ENCODE results near the gene NPTXR. TPM values are rescaled to one million over a fixed set of nuclear protein-coding genes. Genes with fewer than 3 reads are reported as not detected.
A peak's percentile ranks its signal among the peaks of the same experiment; 100 is the strongest.

Gene NPTXR
- total and polyA plus RNA-seq, 2 donors (not counting 1 experiment from before 2014, with no cell fraction given) = 1.0 to 2.0 TPM

DNA sequence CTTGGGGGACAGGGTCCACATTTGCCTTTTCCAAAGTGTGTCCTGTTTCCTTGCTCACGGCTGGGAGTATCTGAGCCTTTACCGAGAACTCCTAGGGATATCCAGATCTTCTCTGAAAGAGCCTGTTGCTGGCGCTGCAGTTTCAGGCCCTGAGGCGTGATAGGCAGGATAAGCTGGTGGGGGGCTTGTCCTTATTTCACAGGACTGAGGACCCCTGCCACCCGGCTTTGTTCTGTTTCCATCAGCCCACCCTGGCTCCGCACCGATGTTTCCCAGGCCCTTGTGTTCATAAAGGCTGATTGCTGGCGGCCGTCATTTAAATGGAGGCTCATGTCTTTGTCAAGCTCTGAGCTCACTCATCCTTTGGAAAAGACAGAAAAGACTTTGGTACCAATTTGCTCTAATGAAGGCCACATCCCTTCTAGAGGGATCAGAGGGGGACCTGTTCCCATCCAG lies 9.4 kb upstream of the NPTXR start:
- no peak for DNase-seq (ENCODE audit: low read depth in 2 of 2)
- Histone ChIP-seq H3K4me2 (ENCODE audit: extremely low read depth, insufficient read depth, low read length) (no peak overlapping the region), H3K27ac (ENCODE audit: insufficient read depth, low read length) (no peak overlapping the region), H2AFZ (ENCODE audit: low read length) (no peak overlapping the region), H4K20me1 (ENCODE audit: control insufficient read depth, extremely low read depth, insufficient read depth, low read length) (no peaks in the 10 kb centered on the region), H3K27me3 (ENCODE audit: control insufficient read depth, insufficient read depth, low read length) (peaks cover 4% of the 10 kb centered on the region), H3K36me3 (ENCODE audit: control insufficient read depth, insufficient read depth, low read length) (no peaks in the 10 kb centered on the region), H3K9me3 (ENCODE audit: control insufficient read depth, insufficient read depth, low read depth, low read length) (no peaks in the 10 kb centered on the region), H3K9ac (ENCODE audit: insufficient read depth, low read length) (no peak overlapping the region), H3K79me2 (ENCODE audit: control insufficient read depth, insufficient read depth, low read length) (no peaks in the 10 kb centered on the region), H3K4me1 (ENCODE audit: control insufficient read depth, extremely low read depth, insufficient read depth, low read length) (peaks cover 2% of the 10 kb centered on the region), H3K4me3 (replicated peaks in 1 of 4; ENCODE audit: control extremely low read depth in 1 of 4, insufficient read depth in 1 of 4, low read depth in 3 of 4, low read length in 4 of 4) (no peak overlapping the region)
- no peak for TF ChIP-seq EZH2 (IDR thresholded peaks at IDR 0.05; ENCODE audit: low read length, missing control alignments)
- TF ChIP-seq, protein P1, sequence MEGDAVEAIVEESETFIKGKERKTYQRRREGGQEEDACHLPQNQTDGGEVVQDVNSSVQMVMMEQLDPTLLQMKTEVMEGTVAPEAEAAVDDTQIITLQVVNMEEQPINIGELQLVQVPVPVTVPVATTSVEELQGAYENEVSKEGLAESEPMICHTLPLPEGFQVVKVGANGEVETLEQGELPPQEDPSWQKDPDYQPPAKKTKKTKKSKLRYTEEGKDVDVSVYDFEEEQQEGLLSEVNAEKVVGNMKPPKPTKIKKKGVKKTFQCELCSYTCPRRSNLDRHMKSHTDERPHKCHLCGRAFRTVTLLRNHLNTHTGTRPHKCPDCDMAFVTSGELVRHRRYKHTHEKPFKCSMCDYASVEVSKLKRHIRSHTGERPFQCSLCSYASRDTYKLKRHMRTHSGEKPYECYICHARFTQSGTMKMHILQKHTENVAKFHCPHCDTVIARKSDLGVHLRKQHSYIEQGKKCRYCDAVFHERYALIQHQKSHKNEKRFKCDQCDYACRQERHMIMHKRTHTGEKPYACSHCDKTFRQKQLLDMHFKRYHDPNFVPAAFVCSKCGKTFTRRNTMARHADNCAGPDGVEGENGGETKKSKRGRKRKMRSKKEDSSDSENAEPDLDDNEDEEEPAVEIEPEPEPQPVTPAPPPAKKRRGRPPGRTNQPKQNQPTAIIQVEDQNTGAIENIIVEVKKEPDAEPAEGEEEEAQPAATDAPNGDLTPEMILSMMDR (conservative IDR thresholded peaks at IDR 0.05 in 1 of 2, IDR thresholded peaks at IDR 0.05 in 1 of 2; ENCODE audit: low read depth in 1 of 2, low read length in 2 of 2) = no peak

DNA sequence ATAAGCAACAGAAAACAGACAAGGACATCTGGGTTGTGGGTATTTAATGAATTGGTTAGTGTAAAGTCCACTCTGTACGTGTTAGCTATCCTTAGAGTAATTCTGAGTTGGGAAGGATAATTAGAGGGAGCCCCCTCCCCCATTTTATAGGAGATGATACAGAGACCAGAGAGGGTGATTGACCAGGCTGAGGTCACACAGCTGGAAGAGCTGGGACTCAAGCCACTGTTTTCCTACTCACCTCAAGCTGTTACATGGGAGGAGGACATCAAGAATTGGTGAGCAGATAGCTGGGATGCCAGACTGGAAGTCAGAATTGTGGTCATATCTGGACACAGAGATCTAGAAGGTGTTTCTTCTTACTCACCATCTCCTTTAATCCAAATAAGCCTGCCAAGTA lies 8.7 kb upstream of the NPTXR start:
- H3K36me3 ChIP-seq (ENCODE audit: control insufficient read depth, insufficient read depth, low read length) = no peaks in the 10 kb centered on the region
- no peak for TF ChIP-seq EZH2 (IDR thresholded peaks at IDR 0.05; ENCODE audit: low read length, missing control alignments)
- TF ChIP-seq, protein P1 (conservative IDR thresholded peaks at IDR 0.05 in 1 of 2, IDR thresholded peaks at IDR 0.05 in 1 of 2; ENCODE audit: low read depth in 1 of 2, low read length in 2 of 2) = no peak
- no peak overlapping the region for H3K4me2 ChIP-seq (ENCODE audit: extremely low read depth, insufficient read depth, low read length)
- no peak for DNase-seq (ENCODE audit: low read depth in 2 of 2)
- peaks cover 2% of the 10 kb centered on the region for H3K4me1 ChIP-seq (ENCODE audit: control insufficient read depth, extremely low read depth, insufficient read depth, low read length)
- no peak overlapping the region for H3K9ac ChIP-seq (ENCODE audit: insufficient read depth, low read length)
- H3K27ac ChIP-seq (ENCODE audit: insufficient read depth, low read length) = no peak overlapping the region
- peaks cover 4% of the 10 kb centered on the region for H3K27me3 ChIP-seq (ENCODE audit: control insufficient read depth, insufficient read depth, low read length)
- no peaks in the 10 kb centered on the region for H3K9me3 ChIP-seq (ENCODE audit: control insufficient read depth, insufficient read depth, low read depth, low read length)
- H3K4me3 ChIP-seq (replicated peaks in 1 of 4; ENCODE audit: control extremely low read depth in 1 of 4, insufficient read depth in 1 of 4, low read depth in 3 of 4, low read length in 4 of 4) = no peak overlapping the region
- no peaks in the 10 kb centered on the region for H3K79me2 ChIP-seq (ENCODE audit: control insufficient read depth, insufficient read depth, low read length)
- H2AFZ ChIP-seq (ENCODE audit: low read length) = no peak overlapping the region
- H4K20me1 ChIP-seq (ENCODE audit: control insufficient read depth, extremely low read depth, insufficient read depth, low read length) = no peaks in the 10 kb centered on the region

DNA sequence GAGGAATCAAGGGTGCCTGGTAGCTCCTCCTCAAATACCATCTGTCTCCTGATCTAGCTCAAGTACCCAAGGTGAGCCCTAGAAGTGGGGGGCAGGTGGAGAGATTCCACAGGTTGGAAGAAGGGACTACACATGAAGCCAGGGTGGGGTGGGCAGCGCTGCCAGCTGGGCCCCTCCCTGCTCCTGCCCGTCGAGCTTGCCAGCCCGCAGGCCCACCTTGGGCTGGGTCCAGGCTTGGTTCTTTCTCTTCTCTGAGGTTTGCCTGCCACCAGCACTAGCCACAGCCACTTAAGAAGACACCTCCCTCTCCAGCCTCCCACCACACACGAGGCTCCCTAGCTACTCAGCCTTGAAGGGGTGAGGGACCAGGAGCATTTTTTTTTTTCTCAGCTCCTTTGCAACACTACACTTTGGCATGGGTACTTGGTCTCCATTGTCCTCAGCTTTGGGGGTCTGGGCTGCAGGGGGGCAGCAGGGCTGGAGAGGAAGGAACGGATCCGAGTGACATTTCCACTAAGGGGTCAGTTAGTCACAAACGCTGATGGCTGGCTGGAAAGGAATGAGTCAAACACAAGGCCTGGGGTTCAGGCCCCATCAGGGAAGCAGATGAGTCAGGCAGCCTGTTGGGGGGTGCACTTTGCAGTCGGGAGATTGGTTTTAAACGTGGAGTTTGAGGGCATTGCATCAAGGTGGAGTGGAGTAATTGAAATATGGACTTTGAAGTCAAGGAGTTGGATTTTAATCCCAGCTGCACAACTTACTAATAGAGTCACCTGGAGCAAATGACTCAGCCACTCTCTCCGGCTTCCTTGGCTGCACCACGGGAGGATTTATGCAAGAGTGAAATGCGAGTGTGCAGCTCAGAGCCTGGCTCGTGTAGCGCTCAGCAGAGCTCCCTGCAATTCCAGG lies 7.4 kb upstream of the NPTXR start:
- Histone ChIP-seq H3K27ac (ENCODE audit: insufficient read depth, low read length) (no peak overlapping the region), H2AFZ (ENCODE audit: low read length) (no peak overlapping the region), H3K27me3 (ENCODE audit: control insufficient read depth, insufficient read depth, low read length) (peaks cover 4% of the 10 kb centered on the region), H3K4me1 (ENCODE audit: control insufficient read depth, extremely low read depth, insufficient read depth, low read length) (peaks cover 2% of the 10 kb centered on the region), H3K4me3 (replicated peaks in 1 of 4; ENCODE audit: control extremely low read depth in 1 of 4, insufficient read depth in 1 of 4, low read depth in 3 of 4, low read length in 4 of 4) (no peak overlapping the region), H3K9me3 (ENCODE audit: control insufficient read depth, insufficient read depth, low read depth, low read length) (no peaks in the 10 kb centered on the region), H3K9ac (ENCODE audit: insufficient read depth, low read length) (no peak overlapping the region), H4K20me1 (ENCODE audit: control insufficient read depth, extremely low read depth, insufficient read depth, low read length) (no peaks in the 10 kb centered on the region), H3K4me2 (ENCODE audit: extremely low read depth, insufficient read depth, low read length) (no peak overlapping the region), H3K79me2 (ENCODE audit: control insufficient read depth, insufficient read depth, low read length) (no peaks in the 10 kb centered on the region), H3K36me3 (ENCODE audit: control insufficient read depth, insufficient read depth, low read length) (no peaks in the 10 kb centered on the region)
- TF ChIP-seq EZH2 (IDR thresholded peaks at IDR 0.05; ENCODE audit: low read length, missing control alignments) = no peak
- TF ChIP-seq, protein P1 (conservative IDR thresholded peaks at IDR 0.05 in 1 of 2, IDR thresholded peaks at IDR 0.05 in 1 of 2; ENCODE audit: low read depth in 1 of 2, low read length in 2 of 2) = no peak
- peak; percentile 59 to 82 for DNase-seq (ENCODE audit: low read depth in 2 of 2)
